ENCODE results near the gene ADARB2.

Gene ADARB2

DNA sequence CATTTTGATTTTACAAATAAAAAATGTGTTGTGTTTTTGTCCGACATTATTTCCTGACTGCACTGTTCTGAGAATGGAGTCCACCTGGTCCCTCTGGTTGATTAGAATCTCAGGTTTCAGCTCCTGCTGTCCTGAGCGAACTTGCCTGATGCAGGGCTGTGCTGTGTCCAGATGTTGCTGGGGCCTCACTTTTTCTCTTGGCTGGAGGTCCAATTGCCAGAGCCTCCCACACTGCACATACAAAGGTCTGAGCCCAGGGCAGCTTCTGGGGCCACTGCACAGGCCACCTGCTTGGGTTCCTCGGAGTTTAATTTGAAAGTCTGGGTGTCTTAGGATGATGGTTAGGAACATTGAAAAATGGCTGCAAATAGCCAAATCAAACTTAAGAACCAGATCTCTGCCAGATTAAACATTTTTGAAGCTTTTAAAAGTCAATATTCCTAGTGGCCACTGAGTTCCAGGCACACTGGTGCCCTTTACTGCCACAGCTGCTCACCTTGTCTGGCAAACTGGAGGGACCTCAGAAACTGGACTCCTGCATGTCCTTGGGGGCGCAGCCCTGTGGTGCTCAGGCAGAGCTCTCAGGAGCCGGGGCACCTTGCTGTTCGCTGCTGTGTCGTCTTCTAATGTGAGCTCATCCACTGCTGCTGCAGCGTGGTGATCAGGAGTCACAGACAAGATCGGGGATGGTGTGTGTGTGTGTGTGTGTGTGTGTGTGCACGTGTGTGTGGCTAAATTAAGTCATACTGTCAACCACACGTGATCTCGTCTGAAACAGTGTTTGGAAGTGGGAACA lies 606.1 kb downstream of the ADARB2 start:
- DNase-seq = no peak

DNA sequence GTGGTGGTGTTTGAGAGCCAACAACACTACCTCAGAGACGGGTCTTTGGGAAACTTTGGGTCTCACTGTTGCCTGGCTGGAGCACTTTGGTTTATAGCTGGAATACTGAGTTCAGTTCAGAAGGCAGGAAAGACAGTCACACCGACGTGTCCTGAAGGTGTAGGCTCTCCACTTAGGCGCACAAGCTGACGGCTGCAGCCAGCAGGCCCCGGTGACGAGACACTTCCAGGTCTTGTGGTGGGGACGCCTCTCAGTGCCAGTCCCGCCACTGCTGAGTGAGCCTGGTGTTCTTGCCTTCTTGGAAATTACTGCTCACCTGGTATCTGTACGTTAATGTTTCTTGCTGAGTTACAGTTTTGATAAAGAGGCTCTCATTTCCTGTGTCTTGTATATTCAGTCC lies 607.1 kb downstream of the ADARB2 start:
- DNase-seq = no peak

DNA sequence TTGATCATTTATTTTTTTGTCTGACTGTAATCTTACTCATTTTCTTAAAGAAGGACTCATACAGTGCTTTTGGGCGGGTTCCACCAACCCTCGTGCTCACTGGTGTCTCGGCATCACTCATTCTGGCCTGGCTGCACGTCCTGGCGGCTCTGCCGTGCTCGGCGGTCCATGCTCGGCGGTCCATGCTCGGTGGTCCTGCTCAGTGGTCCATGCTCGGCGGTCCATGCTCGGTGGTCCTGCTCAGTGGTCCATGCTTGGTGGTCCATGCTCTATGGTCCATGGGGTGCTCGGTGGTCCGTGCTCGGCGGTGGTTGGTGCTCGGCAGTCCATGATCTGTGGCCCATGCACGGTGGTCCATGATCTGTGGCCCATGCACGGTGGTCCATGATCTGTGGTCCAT lies 608.7 kb downstream of the ADARB2 start:
- no peak for DNase-seq

DNA sequence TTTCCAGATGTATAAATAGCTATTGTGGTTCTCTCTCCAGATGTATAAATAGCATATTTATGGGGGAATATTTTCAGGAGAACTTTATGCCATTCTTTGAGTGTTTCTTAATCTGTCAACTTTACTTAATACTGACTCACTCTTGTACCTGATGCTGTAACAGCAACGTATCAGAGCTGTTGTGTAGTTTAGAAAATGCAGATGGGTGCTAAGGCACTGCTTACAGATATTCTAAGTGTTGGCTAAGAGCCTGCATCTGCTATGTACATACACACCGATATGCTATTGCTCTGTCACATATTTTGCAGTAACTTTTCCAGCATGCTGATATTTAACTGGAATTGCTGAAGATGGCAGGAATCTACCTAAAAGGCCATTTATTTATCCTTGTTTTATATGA lies 609.2 kb downstream of the ADARB2 start:
- no peak for DNase-seq

DNA sequence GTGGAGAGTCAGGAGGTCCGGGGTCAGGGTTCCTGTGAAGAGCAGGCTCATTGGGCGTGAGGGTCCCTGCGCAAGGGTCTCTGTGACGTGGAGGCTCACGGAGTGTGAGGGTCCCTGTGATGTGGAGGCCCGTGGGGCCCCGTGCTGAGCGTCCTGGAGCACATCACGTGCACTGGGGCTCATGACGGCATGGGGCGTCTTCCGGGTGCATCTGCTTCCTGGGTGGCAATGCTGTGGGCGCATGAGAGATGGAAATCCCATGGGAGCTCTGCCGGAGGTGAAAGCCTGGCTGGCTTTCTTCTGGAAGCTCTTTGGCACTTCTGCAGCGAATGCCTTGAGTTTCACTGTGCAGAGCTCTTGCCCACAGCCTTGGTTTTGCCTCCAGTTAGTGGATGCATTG lies 609.7 kb downstream of the ADARB2 start:
- DNase-seq = no peak
